ENCODE measurements around the gene CDC42SE2. TPM values are rescaled to one million over a fixed set of nuclear protein-coding genes. Genes with fewer than 3 reads are reported as not detected.
"Not testable (repeated sequence)": the region's sequence is repeated elsewhere in the genome, so short reads cannot be mapped to it uniquely, and the experiment has no call there.

The CDC42SE2 gene
- total RNA-seq, 1 experiment from 2014 or later = 52.3 TPM

DNA sequence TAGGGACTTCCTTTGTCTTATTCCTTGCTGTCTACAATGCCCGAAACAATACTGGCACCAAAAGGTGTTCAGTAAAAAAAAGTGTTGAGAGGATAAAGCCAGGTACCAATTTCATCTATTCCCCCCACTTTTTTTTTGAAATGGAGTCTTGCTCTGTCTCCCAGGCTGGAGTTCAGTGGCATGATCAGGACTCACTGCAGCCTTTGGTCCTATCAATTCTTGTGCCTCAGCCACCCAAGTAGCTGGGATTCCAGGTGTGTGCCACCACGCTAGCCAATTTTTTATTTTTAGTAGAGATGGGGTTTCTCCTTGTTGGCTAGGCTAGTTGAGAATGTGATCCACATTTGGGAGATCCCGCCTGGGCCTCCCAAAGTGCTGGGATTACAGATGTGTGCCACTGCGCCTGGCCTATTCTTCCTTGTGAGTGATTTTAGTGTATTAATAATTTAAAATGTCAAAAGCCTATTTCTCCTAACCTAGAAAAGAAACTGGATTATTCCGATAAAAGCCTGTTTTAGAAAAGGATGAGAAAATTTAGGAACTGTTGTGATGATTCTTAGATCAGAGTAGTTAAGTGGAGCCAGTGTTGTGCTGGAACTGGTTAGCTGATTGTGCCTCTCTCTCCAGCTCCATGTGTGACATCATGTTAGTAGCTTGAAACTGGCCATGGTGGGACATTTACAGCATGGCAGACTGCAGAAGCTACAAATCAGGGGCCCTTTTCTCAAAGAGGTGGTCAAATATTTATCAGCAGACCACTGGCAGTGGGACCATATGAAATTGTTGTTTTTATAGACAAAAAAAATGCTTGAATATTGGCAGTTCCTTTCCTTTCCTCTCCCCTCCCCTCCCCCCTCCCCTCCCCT is 14.3 kb downstream of the CDC42SE2 start:
- no peak for DNase-seq (ENCODE audit: low spot score)

DNA sequence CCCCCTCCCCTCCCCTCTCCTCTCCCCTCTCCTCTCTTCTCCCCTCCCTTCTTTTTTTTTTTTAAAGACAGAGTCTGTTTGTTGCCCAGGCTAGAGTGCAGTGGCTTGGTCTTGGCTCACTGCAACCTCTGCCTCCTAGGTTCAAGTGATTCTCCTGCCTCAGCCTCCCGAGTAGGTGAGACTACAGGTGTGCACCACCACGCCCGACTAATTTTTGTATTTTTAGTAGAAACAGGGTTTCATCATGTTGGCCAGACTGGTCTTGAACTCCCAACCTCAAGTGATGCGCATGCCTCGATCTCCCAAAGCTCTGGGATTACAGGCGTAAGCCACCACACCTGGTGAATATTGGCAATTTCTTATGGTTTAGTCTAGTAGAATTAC is 14.9 kb downstream of the CDC42SE2 start:
- not testable (repeated sequence) for DNase-seq (ENCODE audit: low spot score)

DNA sequence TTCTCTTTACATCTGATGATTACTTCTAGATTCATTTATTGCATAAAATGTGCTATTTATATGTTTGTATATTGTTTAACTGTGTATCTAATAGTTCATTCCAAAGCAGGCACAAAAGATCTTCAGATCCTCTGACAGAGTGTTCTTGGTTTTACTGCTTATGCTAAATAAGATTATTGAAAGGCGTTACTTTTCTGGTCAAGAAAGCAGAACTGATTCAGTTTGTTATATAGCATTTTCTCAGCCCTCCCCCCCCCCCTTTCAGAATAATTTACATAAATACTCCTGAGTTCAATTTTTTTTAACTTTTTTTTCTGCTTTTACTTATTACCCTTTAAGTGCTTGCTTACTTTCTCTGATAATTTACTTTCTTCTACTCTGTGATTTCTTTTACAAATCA is 15.4 kb downstream of the CDC42SE2 start:
- no peak for DNase-seq (ENCODE audit: low spot score)

DNA sequence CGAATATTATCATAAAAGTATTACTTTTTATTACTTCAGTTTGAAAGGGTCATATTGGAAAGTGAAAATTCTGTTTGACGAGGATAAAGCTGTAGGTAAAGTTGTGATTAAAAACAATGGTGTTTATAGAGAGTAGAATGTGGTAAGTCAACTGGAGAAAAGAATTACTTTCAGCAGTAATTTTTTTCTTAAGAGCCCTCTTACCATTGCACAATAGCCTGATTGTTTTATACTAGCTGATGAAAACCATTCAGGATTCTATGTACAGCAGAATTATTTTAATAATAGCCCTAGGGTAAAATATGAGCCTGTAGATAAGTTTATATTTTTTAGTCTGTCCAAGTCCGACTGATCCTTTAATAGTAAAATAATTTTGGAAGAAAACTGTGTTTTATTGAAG is 16.6 kb downstream of the CDC42SE2 start:
- no peak for DNase-seq (ENCODE audit: low spot score)

DNA sequence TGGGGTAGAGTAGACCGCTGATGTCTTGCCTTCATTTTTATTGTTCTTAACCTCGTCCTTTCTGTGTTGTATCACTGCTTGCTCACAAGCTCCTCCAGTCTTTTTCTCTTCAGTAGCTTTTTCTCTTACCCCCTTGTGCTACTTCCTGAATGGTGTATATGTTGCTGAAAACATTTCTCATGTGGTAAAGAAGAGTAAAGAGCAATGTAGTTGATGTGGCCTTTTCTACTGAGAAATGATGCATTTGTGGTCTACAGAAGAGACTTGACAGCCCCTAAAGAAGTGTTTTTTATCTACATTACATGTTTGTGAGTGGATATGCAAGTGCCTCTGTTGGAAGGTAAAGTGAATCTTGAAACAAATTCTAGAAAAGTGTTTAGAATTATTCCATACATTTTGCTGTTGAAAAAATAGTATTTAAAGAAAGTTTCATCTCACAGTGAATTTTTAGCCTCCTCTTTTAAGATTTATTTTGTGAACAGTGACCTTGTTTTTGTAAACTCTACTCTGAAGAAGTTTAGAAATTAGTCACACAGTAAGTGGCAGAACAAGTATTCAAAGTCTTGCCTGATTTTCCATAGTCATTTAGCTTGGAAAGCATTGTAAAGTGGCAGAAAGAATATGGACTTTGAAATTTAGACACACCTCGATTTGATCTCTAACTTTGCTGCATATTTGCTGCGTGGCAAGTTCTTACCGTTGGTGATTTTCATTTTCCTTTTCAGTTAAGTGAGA is 17.4 kb downstream of the CDC42SE2 start:
- DNase-seq (ENCODE audit: low spot score) = no peak

DNA sequence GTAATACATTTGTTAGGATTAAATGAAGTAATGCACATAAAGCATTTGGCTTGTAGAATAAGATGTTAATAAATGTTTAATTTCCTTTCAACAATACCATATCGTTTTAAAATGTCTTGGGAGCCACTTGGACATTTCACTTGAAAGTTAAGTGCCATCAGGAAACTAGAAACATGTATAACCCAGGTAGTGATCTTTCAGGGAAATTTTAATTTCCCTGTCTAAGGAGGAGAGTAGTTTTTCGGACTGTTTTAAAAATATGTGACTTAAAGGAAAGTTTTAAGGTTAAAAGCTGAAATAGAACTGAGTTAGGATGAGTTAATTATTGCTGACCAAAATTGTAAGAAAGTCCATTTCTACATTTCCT is 18.0 kb downstream of the CDC42SE2 start:
- DNase-seq (ENCODE audit: low spot score) = no peak

DNA sequence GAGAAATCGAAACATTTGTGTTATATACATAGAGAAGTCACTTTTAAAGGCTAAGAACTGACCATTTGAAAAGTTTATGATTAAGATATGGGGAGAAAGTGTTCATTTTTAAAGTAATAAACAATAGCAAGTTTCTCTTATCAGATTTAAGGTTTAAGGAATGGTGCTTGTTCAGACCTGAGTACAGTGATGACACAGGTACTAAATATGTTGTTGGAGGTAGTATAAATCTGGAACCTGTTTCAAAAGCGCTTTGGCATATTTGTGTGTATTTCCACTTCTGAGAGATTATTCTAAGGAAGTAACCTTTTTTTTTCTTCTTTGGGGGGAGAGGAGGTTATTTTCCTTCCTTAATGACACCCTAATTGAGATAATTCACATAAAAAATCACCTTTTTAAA is 18.4 kb downstream of the CDC42SE2 start:
- DNase-seq (ENCODE audit: low spot score) = no peak

DNA sequence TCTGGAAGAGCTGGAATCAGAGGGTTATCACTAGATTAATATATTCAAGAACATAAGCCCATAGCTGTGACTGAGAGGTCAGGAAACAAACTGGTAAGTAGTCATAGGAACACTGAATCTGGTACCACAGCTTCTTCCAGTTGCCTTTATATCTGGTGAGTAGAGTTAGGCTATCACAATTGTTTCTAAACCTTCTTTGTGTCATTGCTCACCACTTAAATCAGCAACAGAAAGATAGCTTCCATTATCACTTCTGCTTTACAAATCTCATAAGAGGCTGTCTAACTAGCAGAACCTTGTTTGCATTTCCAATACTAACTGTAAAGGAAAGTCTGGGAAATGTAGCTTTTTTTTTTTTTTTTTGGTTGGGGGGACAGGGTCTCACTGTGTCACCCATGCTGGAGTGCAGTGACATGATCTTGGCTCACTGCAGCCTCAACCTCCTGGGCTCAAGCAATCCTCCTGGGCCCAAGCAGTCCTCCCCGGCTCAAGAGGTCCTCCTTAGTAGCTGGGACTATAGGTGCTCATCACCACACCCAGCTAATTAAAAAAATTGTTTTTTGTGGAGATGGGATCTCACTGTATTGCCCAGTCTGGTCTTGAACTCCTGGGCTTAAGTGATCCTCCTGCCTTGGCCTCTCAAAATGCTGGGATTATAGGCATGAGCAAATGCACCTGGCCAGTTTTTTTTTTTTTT is 22.0 kb downstream of the CDC42SE2 start:
- DNase-seq (ENCODE audit: low spot score) = no peak

DNA sequence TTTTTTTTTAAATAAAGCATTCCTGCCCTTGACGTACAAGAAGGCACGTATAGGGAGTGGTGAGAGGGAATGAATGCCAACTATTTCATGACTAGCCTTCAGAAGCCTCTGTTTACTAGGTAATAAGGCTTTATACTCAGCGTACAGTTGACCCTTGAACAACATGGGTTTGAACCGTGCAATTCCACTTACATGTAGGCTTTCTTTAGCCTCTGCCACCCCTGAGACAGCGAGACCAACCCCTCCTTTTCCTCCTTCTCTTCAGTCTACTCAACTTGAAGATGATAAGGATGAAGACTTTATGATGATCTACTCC is 22.5 kb downstream of the CDC42SE2 start:
- no peak for DNase-seq (ENCODE audit: low spot score)

DNA sequence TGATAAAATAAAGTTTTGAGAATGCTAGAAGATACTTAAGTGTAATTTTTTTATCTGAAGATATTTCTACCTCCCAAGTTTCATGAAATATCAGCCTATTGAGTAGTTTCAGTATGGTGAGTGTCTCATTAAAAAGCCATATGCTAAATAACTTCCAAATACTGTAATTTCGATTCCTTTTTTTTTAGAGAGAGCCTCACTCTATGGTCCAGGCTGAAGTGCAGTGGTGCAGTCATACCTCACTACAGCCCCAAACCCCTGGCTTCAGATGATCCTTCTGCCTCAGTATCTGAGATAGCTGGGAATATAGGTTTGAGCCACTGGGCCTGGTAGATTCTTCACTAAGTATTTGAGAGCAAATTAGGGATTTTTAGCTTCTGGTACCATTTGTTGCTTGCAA is 24.5 kb downstream of the CDC42SE2 start:
- DNase-seq (ENCODE audit: low spot score) = no peak

DNA sequence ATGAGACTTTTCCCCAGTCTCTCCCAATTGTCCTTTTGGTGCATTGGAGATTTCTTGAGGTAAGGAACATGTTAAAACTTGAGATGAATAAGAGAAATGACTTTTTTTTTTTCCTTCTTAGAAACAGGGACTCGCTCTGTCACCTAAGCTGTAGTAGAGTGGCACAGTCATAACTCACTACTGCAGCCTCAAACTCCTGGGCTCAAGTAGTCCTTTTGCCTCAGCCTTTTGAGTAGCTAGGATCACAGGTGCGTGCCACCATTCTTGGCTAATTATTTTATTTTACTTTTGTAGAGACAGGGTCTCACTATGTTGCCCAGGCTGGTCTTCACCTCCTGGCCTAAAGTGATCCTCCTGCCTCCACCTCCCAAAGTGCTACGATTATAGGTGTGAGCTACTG is 25.9 kb downstream of the CDC42SE2 start:
- DNase-seq (ENCODE audit: low spot score) = no peak

DNA sequence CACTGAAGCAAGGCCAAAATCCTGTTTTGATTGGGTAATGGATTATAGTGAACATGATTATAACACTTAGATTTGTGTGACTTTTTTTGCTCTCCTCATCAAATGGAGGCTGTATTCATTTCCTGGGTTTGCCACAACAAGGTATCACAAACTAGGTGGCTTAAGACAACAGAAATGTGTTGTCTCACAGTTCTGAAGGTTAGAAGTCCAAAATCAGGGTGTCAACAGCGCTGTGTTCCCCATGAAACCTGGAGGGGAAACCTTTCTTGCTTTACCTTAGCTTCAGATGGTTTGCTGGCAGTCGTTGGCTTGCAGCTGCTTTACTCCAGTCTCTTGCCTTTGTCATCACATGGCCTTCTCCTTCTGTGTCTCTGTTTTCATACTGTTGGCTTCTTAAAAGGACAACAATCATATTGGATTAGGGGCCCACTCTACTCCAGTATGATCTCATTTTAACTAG is 32.4 kb downstream of the CDC42SE2 start:
- DNase-seq (ENCODE audit: low spot score) = no peak

DNA sequence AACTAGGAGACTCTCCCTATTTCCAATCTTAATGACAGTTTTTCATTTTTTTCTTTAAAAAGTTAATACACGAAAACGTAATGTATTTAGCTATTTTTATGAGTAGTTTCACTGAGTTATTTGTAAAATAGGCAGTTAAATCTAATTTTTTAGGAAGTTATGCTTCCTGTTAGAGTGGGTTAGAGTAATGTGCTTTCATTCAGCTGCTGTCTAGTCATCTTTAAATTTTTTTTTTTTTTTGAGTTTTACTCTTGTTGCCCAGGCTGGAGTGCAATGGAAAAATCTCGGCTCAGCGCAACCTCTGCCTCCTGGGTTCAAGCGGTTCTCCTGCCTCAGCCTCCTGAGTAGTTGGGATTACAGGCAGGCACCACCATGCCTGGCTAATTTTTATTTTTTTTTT is 34.0 kb downstream of the CDC42SE2 start:
- no peak for DNase-seq (ENCODE audit: low spot score)

DNA sequence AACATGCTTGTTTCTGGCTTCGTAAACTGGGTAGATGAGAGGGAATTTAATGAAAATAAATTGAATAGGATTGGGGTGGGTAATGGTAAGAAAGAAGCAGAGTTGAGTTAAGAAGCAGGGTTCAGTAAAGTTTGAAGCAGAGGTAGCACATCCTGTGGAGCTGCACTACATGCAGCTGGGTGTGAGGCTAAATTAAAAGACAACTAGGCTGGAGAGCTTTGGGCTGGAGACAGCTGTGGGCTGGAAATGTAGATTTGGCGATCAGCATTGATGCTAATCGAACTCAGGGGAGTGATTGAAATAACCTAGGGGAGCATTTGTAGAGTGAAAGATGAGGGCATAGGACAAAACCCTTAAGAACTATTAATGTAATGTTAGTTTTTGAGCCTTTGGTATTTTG is 35.6 kb downstream of the CDC42SE2 start:
- no peak for DNase-seq (ENCODE audit: low spot score)

DNA sequence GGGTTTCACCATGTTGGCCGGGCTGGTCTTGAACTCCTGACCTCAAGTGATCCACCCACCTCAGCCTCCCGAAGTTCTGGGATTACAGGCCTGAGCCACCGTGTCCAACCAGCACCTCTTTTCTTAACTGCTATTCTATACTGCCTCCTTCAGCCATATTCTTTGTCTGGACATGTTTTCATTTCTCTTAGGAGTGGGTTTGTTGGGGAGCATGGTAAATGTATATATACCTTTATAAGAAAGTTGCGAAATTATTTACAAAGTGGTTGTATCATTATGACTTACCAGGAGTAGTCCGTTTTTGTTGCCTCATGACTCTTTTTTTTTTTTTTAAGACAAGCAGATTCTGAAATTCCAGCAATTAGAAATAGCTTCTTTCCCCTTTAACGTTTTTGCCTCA is 38.7 kb downstream of the CDC42SE2 start:
- DNase-seq (ENCODE audit: low spot score) = no peak

DNA sequence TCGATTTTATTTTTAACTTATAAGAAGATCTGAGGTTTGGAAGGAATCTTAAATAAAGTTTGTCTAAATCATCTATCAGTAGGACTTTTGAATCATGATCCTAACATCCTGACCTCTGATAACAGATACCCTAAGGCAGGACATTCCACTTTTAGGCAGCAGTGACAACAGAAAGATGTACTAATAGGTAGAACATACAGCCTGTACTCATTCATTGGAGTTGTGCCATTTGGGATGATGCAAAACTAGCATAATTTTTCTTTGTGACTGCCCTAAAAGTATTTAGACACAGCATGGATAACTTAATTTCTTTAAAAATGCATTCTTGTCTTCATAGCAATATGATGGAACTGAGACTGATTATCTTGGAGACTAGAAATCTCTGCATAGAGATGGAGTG is 39.7 kb downstream of the CDC42SE2 start:
- DNase-seq (ENCODE audit: low spot score) = no peak

DNA sequence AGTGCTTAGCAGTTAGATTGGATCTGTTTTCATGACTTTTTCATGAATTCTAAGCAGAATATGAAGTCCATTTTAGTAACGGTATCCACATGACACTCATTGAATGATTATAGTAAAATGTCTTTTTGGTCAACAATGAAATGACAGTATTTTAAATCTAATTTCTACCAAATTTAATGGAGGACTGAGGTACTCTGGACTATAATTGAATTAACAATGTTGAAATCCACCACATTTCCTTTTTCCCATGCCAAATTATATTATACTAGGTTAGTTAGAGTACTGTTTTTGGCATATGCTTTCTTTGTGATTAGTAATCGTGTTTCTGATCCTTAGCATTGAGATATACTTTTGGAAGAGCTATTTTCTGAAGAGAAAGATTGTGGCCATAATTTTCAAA is 40.6 kb downstream of the CDC42SE2 start:
- no peak for DNase-seq (ENCODE audit: low spot score)

DNA sequence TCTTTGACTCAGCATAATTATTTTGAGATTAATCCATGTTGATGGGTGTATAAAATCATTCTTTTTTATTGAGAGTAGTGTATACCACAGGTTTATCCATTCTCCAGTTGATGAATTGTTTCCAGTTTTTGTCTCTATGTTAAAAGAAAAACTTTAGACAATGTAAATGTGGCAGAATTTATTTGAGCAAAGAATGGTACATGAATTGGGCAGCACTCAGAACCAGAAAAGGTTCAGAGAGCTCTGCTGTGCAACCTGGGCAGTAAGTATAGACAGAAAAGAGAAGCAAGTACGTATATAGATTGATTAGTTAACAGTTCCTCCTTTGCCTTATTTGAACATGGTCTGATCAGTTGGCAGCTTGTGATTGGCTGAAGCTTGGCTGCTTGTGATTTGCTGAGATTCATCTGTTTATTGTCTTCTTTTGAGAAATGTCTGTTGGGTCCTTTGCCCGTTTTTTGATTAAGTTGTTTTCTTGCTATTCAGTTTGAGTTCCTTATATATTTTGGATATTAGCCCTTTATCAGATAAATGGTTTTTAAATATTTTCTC is 41.4 kb downstream of the CDC42SE2 start:
- no peak for DNase-seq (ENCODE audit: low spot score)

DNA sequence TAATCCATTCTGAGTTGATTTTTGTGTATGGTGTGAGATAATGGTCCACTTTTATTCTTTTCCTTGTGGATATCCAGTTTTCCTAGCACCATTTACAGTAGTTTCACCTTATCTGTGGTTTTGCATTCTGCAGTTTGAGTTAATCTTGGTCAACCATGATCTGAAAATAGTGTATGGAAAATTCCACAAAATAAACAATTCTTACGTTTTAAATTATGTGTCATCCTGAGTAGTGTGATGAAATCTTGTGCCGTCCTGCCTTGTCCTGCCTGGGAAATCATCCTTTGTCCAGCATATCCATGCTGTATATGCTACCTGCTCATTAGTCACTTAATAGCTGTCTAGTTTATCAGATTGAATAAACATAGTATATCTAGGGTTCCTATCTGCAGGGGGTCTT is 42.1 kb downstream of the CDC42SE2 start:
- DNase-seq (ENCODE audit: low spot score) = peak; percentile 11

DNA sequence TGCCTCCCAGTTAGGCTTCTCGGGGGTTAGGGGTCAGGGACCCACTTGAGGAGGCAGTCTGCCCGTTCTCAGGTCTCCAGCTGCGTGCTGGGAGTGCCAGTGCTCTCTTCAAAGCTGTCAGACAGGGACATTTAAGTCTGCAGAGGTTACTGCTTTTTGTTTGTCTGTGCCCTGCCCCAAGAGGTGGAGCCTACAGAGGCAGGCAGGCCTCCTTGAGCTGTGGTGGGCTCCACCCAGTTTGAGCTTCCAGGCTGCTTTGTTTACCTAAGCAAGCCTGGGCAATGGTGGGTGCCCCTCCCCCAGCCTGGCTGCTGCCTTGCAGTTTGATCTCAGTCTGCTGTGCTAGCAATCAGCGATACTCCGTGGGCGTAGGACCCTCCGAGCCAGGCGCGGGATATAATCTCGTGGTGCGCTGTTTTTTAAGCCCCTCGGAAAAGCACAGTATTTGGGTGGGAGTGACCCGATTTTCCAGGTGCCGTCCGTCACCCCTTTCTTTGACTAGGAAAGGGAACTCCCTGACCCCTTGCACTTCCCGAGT is 48.5 kb downstream of the CDC42SE2 start:
- not testable (repeated sequence) for DNase-seq (ENCODE audit: low spot score)

DNA sequence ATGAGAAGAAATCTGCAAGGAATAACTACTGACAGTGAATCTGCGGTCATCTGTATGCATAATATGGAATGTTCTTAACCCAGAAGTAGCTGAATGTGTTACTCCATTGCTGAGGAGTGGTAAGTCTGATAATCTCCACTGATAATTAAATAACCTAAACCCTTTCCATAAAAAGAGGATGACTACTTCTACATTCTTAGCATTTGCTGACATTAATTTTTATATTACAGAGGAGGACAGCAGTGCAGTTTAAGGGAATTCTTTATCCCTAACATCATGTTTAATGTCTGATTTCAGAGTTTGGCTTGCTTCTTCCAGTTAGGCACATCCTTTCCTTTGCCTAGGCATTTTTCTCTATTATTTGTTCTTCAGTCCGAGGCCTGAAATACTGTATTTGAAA is 52.2 kb downstream of the CDC42SE2 start:
- no peak for DNase-seq (ENCODE audit: low spot score)

DNA sequence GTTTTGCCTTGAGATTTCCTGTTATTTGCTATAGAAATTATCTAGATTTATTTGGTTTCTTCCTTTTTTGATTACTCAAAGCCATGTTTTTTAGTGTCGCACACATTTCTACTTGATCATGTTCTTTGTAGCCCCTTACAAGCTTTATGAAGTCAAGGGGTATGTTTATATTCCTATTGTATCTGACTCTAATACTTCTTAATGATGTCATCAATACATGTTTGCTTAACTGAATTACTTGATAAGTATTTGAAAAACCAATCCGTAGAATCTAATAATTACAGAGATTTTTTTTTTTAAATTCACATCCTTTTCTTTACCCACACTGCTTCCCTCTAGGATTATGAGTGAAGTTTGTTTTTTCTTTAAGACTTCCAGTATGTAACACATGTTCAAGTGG is 53.0 kb downstream of the CDC42SE2 start:
- DNase-seq (ENCODE audit: low spot score) = no peak

Data from A172 (cell line).